Measurements from ENCODE around the gene NTMT1. TPM values are rescaled to one million over a fixed set of nuclear protein-coding genes. Genes with fewer than 3 reads are reported as not detected.

NTMT1 gene
- total RNA-seq, 1 experiment from 2014 or later, result 84.8 TPM

- Histone ChIP-seq H3K9ac (ENCODE audit: low read length) (peak overlapping the region; percentile 56; the same call in 1 of the 2 replicates), H4K20me1 (ENCODE audit: insufficient read depth) (no peaks in the 10 kb centered on the region), H3K9me2 (ENCODE audit: insufficient read depth) (no peaks in the 10 kb centered on the region), H3K27me3 (ENCODE audit: insufficient read depth, low read length) (no peaks in the 10 kb centered on the region), H3K79me2 (ENCODE audit: insufficient read depth, low read length) (no peaks in the 10 kb centered on the region), H3K9me3 (ENCODE audit: control insufficient read depth in 1 of 2, insufficient read depth in 1 of 2, low read depth in 1 of 2, low read length in 2 of 2) (no peaks in the 10 kb centered on the region), H2AFZ (ENCODE audit: low read depth, low read length, poor library complexity, severe bottlenecking) (no peak overlapping the region), H3K4me3 (replicated peaks in 1 of 2; ENCODE audit: low read depth in 1 of 2, low read length in 2 of 2) (no peak overlapping the region), H3K4me2 (ENCODE audit: low read length) (peak overlapping the region; percentile 74), H3K27ac (ENCODE audit: low read depth, low read length) (peak overlapping the region; percentile 72; the same call in 1 of the 2 replicates), H3K36me3 (ENCODE audit: control insufficient read depth in 1 of 2, insufficient read depth in 2 of 2, low read length in 2 of 2) (no peaks in the 10 kb centered on the region), H3K4me1 (ENCODE audit: control insufficient read depth in 1 of 2, insufficient read depth in 2 of 2, low read length in 2 of 2) (peaks cover 36 to 59% of the 10 kb centered on the region in 2 experiments)
- ChIA-PET RAD21 (ENCODE audit: low non-redundant PET in 1 of 2, low total read pairs in 2 of 2, uncharacterized antibody in 2 of 2, unreplicated experiment in 2 of 2) (interaction anchor here in 1 of 2 experiments (0.7 kb wide), 1 partner anchor 31 kb away, joined by 4 read pairs; no protein-coding TSS in a partner anchor), CTCF (interaction anchor here (1.0 to 1.2 kb wide), 2 partner anchors 11 to 38 kb away, joined by 3 read pairs; no protein-coding TSS in a partner anchor), POLR2A (interaction anchor here (0.7 to 3.6 kb wide), 11 partner anchors 10 to 103 kb away, joined by 3 to 46 read pairs (median 9); no protein-coding TSS in a partner anchor)
- BruUV-seq (replicated peaks), result no TSS peak
- TF ChIP-seq, protein P1, sequence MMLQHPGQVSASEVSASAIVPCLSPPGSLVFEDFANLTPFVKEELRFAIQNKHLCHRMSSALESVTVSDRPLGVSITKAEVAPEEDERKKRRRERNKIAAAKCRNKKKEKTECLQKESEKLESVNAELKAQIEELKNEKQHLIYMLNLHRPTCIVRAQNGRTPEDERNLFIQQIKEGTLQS (IDR thresholded peaks at IDR 0.05), result no peak
- TF ChIP-seq FOSL1 (IDR thresholded peaks at IDR 0.05; ENCODE audit: low read depth) (no peak), SP1 (IDR thresholded peaks at IDR 0.05; ENCODE audit: low read depth) (no peak), ELF1 (IDR thresholded peaks at IDR 0.05; ENCODE audit: borderline replicate concordance, low read depth) (no peak), ZFX (IDR thresholded peaks at IDR 0.05) (no peak), POLR2AphosphoS5 (IDR thresholded peaks at IDR 0.05; ENCODE audit: low read depth, low read length) (no peak)
- TF ChIP-seq, protein P2, sequence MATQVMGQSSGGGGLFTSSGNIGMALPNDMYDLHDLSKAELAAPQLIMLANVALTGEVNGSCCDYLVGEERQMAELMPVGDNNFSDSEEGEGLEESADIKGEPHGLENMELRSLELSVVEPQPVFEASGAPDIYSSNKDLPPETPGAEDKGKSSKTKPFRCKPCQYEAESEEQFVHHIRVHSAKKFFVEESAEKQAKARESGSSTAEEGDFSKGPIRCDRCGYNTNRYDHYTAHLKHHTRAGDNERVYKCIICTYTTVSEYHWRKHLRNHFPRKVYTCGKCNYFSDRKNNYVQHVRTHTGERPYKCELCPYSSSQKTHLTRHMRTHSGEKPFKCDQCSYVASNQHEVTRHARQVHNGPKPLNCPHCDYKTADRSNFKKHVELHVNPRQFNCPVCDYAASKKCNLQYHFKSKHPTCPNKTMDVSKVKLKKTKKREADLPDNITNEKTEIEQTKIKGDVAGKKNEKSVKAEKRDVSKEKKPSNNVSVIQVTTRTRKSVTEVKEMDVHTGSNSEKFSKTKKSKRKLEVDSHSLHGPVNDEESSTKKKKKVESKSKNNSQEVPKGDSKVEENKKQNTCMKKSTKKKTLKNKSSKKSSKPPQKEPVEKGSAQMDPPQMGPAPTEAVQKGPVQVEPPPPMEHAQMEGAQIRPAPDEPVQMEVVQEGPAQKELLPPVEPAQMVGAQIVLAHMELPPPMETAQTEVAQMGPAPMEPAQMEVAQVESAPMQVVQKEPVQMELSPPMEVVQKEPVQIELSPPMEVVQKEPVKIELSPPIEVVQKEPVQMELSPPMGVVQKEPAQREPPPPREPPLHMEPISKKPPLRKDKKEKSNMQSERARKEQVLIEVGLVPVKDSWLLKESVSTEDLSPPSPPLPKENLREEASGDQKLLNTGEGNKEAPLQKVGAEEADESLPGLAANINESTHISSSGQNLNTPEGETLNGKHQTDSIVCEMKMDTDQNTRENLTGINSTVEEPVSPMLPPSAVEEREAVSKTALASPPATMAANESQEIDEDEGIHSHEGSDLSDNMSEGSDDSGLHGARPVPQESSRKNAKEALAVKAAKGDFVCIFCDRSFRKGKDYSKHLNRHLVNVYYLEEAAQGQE (IDR thresholded peaks at IDR 0.05; ENCODE audit: low read depth), result no peak
- intact Hi-C loops (cut with micrococcal nuclease), result no loop called here
- DNase-seq (ENCODE audit: low read depth, low spot score) (no peak), ATAC-seq (no peak)
These were observed 39.7 kb upstream of the NTMT1 start for GRCh38 chr9:129586245-129586644.

All from HCT116 (cell line).